GM18867 (cell line): ENCODE measurements around the gene GDPD2.

Experiments
- ATAC-seq: cut with Tn5 transposase; IDR thresholded peaks from one replicate; pipeline ENCODE4 v1.9.1; 2021; ENCODE audit warnings: mild to moderate bottlenecking, moderate library complexity; ENCODE audit not compliant: unreplicated experiment

GDPD2 gene

DNA sequence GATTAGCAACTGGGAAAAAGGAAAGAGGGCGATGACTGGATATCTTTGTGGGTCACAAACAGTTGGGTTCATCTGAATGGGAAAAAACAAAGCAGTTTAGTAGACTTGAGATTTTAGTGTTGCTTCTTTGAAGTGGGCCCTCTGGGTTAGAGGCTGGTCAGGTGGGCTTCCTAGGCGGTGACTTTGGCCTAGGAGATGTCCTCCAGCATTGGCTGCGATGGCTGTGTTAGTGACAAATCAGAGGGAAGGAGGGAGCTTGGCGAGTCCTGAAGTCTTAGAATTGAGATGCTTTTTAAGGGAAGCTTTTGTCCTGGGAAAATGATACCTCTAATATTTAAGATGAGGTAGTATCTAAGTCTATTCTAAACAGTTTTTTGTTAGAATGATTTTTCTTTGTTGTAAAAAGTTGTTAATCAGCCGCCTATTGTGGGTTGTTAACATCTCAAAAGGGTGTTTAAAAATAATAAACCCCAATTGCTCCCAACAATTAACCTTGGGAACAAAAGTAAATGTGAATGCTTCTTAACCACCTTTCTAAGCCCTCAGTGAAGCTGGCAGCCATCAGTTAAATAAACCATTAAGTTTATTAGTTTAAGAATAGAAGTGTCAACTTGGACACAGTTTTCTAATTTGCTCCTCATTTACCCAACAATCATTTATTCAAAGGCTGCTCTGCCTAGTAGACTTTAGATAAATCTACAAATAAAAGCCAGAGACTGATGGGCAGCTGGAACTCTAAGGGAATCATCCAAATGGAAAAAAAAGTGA is 53.2 kb downstream of the GDPD2 start:
- no peak for ATAC-seq

DNA sequence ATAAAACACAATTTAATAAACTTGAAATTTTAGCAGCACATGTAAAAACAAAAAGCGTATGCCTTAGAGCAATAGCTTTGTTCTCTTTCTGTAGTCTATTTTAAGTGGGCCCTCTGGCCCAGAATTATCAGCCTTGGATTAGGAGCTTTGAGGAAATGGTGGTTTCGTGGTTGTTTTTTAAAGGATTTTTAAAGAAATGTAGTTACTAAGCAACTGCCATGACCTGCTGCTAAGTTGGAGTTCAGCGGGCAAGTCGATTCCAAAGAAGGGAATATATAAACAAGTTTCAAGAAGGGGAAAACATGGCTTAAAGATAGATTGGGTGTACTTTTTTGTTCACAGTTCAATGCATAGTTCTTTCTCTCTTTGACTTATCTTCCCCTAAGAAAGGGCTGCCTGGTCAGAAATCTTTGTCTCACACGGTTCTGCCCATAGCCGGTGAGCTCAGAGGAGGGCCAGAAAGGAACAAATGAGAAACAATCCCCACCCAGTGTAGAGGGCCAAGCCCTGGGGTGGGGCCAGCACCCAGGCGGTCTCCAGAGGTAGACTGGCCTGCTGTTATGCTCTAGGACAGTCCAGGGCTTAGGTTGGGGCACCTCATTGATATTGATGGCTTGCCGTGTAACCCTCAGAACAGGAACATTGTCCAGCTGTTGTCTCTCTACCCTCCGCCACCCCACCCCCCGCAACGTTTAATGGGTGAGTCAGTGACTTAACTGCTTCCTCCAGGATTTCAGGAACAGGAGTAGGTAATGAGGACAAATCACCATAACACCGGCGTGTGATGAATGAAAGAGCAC is 54.0 kb downstream of the GDPD2 start:
- no peak for ATAC-seq

DNA sequence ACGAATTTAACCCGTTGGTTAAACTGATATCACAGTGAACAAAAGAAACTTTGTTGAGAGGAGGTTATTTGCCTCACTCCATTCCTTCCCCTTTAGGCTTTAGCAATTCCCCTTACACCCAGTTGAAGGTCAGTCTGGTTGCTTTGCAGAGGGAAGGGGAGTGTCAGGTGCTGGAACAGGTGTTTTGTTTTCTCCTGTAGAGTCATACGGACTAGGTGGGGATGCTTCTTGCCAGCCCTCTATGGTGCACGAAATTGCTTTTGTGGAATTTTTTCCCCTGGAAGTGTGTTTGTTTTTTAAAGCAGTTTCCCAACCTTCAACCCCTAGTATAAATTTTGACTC is 54.6 kb downstream of the GDPD2 start:
- ATAC-seq: no peak

DNA sequence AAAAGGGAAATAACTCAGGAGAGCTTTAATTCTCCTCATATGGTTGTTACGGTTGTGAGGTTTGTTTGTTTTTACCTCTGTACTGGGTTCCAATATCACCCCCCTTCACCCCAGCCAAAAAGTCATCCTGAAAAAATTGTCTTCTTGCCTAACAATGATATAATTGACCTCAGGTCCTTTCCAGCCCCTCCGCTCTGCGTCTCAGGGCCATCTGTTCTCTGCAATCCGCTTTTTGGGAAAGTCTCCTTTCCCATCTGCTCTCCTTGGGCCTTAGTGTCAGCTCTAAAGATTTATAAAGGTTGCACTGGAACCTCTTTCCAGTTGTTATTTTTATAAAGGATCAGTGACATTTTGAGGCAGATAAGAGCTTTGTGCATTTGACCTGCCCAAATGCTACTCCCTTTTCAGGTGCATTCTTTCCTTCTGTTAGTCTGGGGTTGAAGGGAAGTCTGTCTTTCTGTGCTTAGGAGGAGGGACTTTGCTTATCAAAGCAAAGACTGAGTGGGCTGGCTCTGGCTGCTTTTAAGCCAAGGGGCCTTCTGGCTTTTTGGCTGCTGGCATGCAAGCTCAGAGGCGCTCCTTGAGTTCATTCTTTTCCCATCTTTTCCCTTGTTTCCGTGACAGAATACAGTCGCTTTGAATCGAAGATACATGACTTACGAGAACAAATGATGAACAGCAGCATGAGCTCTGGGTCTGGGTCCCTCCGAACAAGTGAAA is 55.6 kb downstream of the GDPD2 start:
- ATAC-seq: no peak

DNA sequence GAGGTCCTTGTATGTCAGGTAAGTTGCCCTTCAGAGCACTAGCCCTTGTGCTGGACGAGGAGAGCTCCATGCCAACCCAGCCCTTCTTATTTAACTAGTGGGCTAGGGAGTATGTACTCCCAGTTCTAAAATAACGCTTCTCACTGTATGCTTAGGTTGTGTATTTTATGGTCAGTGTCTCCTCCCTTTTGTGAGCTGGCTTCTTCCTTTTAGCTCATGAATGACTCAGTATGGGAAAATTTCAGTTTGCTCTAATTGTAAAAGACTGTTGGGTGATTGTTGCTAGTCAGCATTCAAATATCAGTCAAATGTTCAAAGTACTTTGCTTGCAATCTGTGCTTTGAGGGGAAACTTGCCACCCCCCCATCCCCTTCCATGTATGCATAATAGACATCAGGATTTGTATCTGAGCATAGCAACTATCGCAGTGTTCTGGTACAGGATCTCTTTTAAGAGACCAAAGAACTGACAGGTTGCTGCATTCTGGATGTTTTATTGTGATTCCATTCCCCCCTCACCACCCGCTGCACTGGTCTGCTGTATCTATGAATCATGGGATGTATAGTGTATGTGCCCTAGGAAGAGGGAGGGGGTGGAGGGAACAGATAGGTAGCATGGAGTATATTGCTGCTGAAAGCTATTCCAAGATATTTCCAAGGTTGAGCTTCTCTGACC is 56.3 kb downstream of the GDPD2 start:
- no peak for ATAC-seq

DNA sequence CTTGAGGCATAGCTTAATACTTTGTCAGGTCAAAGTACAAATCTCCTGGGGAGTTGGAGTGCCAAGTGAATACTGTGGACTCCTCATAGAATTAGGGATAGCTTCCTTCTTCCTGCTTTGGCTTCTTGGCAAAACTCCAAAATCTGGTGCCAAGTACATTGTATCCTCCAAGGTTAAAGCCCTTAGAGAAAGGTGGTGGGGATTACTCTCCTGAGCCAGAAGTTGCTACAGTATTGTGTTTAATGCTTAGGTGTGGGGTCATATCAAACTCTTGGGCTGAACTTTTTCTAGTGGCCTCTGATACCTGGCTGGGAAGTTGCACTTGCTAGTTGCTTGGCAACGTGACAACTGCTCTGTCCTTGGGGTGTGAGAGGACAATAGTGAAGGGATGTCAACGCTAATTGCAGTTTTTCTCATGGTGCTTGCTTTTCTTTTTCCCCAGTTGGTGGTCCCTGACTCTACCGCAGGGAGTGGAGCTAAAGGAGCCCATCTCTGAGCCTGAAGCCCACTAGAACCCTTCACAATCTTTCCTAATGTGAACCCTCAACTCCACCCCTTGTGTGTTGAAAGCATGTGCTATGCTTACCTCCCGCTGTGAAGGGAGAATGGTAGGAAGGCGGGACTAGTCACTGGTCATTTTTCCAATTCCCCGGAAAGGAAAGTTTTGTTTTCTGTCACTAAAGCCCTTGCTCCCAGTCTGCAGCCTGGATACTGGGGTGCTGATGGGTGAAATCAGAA is 57.0 kb downstream of the GDPD2 start:
- ATAC-seq: no peak

DNA sequence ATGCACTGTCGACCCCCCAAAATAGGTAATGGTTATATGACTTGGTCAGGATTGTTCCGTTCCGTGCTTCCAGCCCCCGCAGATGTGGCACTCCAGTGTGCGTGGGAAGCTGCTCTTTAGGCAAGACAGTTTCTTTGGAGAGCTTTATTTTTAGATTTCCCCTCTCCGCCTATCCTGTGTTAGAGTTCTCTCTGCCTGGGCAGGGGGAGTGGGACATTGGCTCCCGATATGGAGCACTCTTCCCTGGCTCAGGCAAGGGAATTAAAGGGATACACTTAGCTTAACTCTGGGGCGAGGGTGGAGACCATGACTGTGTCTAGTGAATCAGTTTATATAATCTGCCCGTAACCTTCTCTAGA is 57.5 kb downstream of the GDPD2 start:
- no peak for ATAC-seq

DNA sequence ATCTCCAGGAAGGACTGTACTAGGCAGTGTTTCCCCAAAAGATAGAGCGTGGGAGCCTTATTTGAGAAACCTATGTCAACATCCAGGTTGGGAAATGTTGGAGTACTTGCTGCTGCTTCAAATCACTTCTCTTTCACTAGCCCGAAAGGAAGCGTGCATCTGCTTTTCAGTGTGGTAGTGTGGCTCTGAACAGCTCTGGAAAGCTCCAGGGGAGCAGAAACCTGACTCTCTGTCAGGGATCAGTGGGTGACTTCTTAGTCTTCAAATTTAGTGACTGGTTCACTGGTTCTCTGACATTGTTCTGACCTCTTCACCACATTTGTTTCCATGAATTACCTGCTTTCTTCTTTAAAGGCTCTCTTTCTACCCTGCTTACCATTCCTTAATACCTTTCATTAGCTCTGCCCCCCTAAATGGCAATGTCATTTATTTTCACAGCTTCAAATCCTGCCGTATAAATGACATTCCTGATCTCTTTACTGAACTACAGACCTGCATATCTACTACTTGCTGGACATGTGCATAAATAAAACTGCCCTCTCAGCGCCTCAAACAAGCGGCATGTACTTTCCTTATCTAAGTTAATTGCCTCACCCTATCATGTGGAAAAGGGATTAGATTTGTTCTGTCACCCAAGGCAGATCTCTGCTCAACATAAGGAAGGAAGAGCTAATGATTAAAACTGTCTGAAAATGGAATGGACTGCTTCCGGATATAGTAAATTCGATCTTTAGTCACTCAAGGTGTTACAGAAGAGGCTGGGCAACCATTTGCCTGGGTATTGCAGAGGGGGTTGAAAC is 58.6 kb downstream of the GDPD2 start:
- ATAC-seq: no peak

DNA sequence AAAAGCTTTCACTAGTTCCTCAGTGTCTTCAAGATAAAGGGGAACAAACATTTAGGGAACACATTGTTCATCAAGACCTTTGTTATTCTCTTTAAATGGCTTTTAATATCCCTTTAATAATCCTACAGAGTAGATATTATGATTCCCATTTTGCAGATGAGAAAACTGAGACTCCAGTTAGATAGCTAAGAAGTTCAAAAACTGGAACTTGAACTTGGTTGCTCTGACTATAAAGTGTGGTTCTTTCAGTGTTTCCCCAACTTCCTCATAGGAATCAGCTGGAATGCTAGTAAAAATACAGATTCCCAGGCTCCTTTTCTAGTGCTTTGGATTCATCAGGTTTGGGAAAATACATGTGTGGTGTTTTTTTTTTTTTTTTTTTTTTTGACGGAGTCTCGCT is 59.2 kb downstream of the GDPD2 start:
- no peak for ATAC-seq
